Breast epithelium (tissue), 4 donors: ENCODE results near the gene ZBTB49. TPM values are rescaled to one million over a fixed set of nuclear protein-coding genes. Genes with fewer than 3 reads are reported as not detected.
A peak's percentile ranks its signal among the peaks of the same experiment; 100 is the strongest.
"Not testable (repeated sequence)": the region's sequence is repeated elsewhere in the genome, so short reads cannot be mapped to it uniquely, and the experiment has no call there.

ENCODE experiments used
- DNase-seq, 2 donors: peaks; one replicate each; pipeline ENCODE4 v3.0.0-alpha.2; 2019; ENCODE audit warnings: low spot score in 2 of 2
- H3K27ac ChIP-seq, 2 donors: fragments of 200-600 bp; sonication (generic) in 1 of 2; one replicate each; pipeline ENCODE4 v1.5.1; 2016 to 2019; ENCODE audit warnings: mild to moderate bottlenecking in 1 of 2
- H3K27me3 ChIP-seq, 2 donors: fragments of 200-600 bp; sonication (generic) in 1 of 2; one replicate each; pipeline versions ENCODE4 v1.5.1 to v1.6.0; 2017 to 2019; ENCODE audit warnings: control low read depth in 1 of 2, mild to moderate bottlenecking in 1 of 2
- H3K36me3 ChIP-seq: fragments of 200-600 bp; one replicate; pipeline ENCODE4 v1.5.1; 2019
- H3K4me1 ChIP-seq, 2 donors: fragments of 200-600 bp; sonication (generic); one replicate each; pipeline ENCODE4 v1.5.1; 2016 to 2019; ENCODE audit warnings: control low read depth in 1 of 2
- H3K4me3 ChIP-seq, 3 donors: fragments of 200-600 bp; sonication (generic); 1 replicate in 2 of 3; 2 replicates in 1 of 3; pipeline ENCODE4 v1.5.1; 2016 to 2019; ENCODE audit warnings: mild to moderate bottlenecking in 3 of 3, moderate library complexity in 2 of 3
- H3K9me3 ChIP-seq, 2 donors: fragments of 200-600 bp; sonication (generic) in 1 of 2; one replicate each; pipeline ENCODE4 v1.5.1; 2016 to 2019; ENCODE audit warnings: control low read depth in 1 of 2
- CTCF ChIP-seq, 3 donors: fragments of 450-650 bp; IDR thresholded peaks; one replicate each; pipeline ENCODE4 v1.5.1; 2016 to 2017; ENCODE audit warnings: antibody characterized with exemption in 3 of 3, mild to moderate bottlenecking in 3 of 3, moderate library complexity in 3 of 3
- POLR2A ChIP-seq: fragments of 450-650 bp; IDR thresholded peaks from one replicate; pipeline ENCODE4 v1.6.1; 2016; ENCODE audit warnings: antibody characterized with exemption, mild to moderate bottlenecking, moderate library complexity
- POLR2AphosphoS5 ChIP-seq, 3 donors: sonication (generic); formaldehyde crosslinking; IDR thresholded peaks; one replicate each; pipeline ENCODE4 v1.6.1; 2017; ENCODE audit warnings: antibody characterized with exemption in 3 of 3
- intact Hi-C: fragments of 100-400 bp; cut with DNase I; formaldehyde crosslinking; loops from one replicate; pipeline ENCODE4 v1.15.1; 2023; ENCODE audit warnings: low total_unique reads
- total RNA-seq, 3 donors: library from RNA; depleted of rRNA; stranded (reverse); fragments of >200 nt; gene quantifications; one replicate each; pipeline ENCODE4 v1.1.0, GENCODE V29; 2016

The ZBTB49 gene
- total RNA-seq, 3 donors from 2014 or later = 2.1 to 9.4 (median 3.9) TPM

- H3K27ac ChIP-seq = peak overlapping the region; percentile 91 to 97
- H3K9me3 ChIP-seq = no peaks in the 10 kb centered on the region
- H3K27me3 ChIP-seq = no peaks in the 10 kb centered on the region
- TF ChIP-seq CTCF (IDR thresholded peaks at IDR 0.05) = no peak
- no peak for TF ChIP-seq POLR2A
- TF ChIP-seq POLR2AphosphoS5 (IDR thresholded peaks at IDR 0.05) = no peak
- no peak for DNase-seq
- H3K4me1 ChIP-seq = peaks cover 0 to 10% of the 10 kb centered on the region in 2 donors
- H3K4me3 ChIP-seq = peak overlapping the region; percentile 92 to 96 (median 95)
- H3K36me3 ChIP-seq = no peaks in the 10 kb centered on the region
- intact Hi-C loops = no loop called here
These were observed 41.2 kb upstream of the ZBTB49 start for GRCh38 chr4:4248885-4249203.

- H3K27ac ChIP-seq, DNase-seq, H3K27me3 ChIP-seq, H3K36me3 ChIP-seq, intact Hi-C loops, H3K4me1 ChIP-seq, H3K4me3 ChIP-seq, H3K9me3 ChIP-seq: not testable (repeated sequence)
These were observed 40.7 kb upstream of the ZBTB49 start for GRCh38 chr4:4249342-4249741.

- no peak overlapping the region for H3K27ac ChIP-seq
- peaks cover 0 to 2% of the 10 kb centered on the region in 2 donors for H3K27me3 ChIP-seq
- no peak for TF ChIP-seq POLR2A
- no peak for TF ChIP-seq CTCF (IDR thresholded peaks at IDR 0.05)
- TF ChIP-seq POLR2AphosphoS5 (IDR thresholded peaks at IDR 0.05) = no peak
- H3K4me1 ChIP-seq = peaks cover 0 to 10% of the 10 kb centered on the region in 2 donors
- no peaks in the 10 kb centered on the region for H3K9me3 ChIP-seq
- intact Hi-C loops = no loop called here
- no peaks in the 10 kb centered on the region for H3K36me3 ChIP-seq
- no peak for DNase-seq
- no peak overlapping the region for H3K4me3 ChIP-seq
These were observed 40.2 kb upstream of the ZBTB49 start for GRCh38 chr4:4249866-4250265.

- H3K4me1 ChIP-seq = no peaks in the 10 kb centered on the region
- no peaks in the 10 kb centered on the region for H3K9me3 ChIP-seq
- no peak overlapping the region for H3K4me3 ChIP-seq
- peaks cover 0 to 3% of the 10 kb centered on the region in 2 donors for H3K27me3 ChIP-seq
- H3K36me3 ChIP-seq = no peaks in the 10 kb centered on the region
- intact Hi-C loops = no loop called here
- no peak for DNase-seq
- no peak overlapping the region for H3K27ac ChIP-seq
- no peak for TF ChIP-seq POLR2A
- TF ChIP-seq CTCF (IDR thresholded peaks at IDR 0.05) = no peak
- TF ChIP-seq POLR2AphosphoS5 (IDR thresholded peaks at IDR 0.05) = no peak
These were observed 35.9 kb upstream of the ZBTB49 start for GRCh38 chr4:4254199-4254598.

- Histone ChIP-seq H3K9me3 (no peaks in the 10 kb centered on the region), H3K4me1 (no peaks in the 10 kb centered on the region), H3K36me3 (no peaks in the 10 kb centered on the region), H3K4me3 (no peak overlapping the region), H3K27ac (no peak overlapping the region), H3K27me3 (peaks cover 0 to 3% of the 10 kb centered on the region in 2 donors)
- intact Hi-C loops = no loop called here
- TF ChIP-seq CTCF (IDR thresholded peaks at IDR 0.05) (no peak), POLR2A (no peak), POLR2AphosphoS5 (IDR thresholded peaks at IDR 0.05) (no peak)
- DNase-seq = no peak
These were observed 35.4 kb upstream of the ZBTB49 start for GRCh38 chr4:4254666-4255065.

- intact Hi-C loops = no loop called here
- no peak for TF ChIP-seq POLR2A
- no peak for TF ChIP-seq CTCF (IDR thresholded peaks at IDR 0.05)
- TF ChIP-seq POLR2AphosphoS5 (IDR thresholded peaks at IDR 0.05) = peak in 1 of 3 donors; percentile 37
These were observed 33.3 kb upstream of the ZBTB49 start for GRCh38 chr4:4256799-4257198.

GRCh38 chr4:4257705-4258104, 32.3 kb upstream of the ZBTB49 start:
- H3K27me3 ChIP-seq, H3K4me3 ChIP-seq, H3K9me3 ChIP-seq, H3K36me3 ChIP-seq, DNase-seq, H3K27ac ChIP-seq, H3K4me1 ChIP-seq, intact Hi-C loops: not testable (repeated sequence)

More at GRCh38 chr4:4256799-4257198, 33.3 kb upstream of the ZBTB49 start:
- H3K27me3 ChIP-seq = peaks cover 0 to 3% of the 10 kb centered on the region in 2 donors
- no peak for DNase-seq
- no peaks in the 10 kb centered on the region for H3K9me3 ChIP-seq
- no peaks in the 10 kb centered on the region for H3K4me1 ChIP-seq
- H3K4me3 ChIP-seq = no peak overlapping the region
- H3K36me3 ChIP-seq = no peaks in the 10 kb centered on the region
- peak overlapping the region in 1 of 2 donors; percentile 21 for H3K27ac ChIP-seq
